GM13977 (cell line): ENCODE results near the gene NEFH.

Experiments used
- DNase-seq: peaks from one replicate; pipeline ENCODE4 v3.0.0; 2012; ENCODE audit warnings: low spot score
- CTCF ChIP-seq: IDR thresholded peaks from 2 replicates; pipeline ENCODE4 v1.5.1; 2012; ENCODE audit warnings: mild to moderate bottlenecking, control low read depth; ENCODE audit not compliant: insufficient read depth; ENCODE audit errors: extremely low read depth, missing control alignments
- in situ Hi-C: fragments of 300-500 bp; cut with MboI; formaldehyde crosslinking; loops from one replicate; pipeline ENCODE4 v1.12.0; 2022; ENCODE audit warnings: low sequenced_read_pairs, low pct_unique_long_range_greater_than_20kb, mixed read lengths, inconsistent platforms; ENCODE audit not compliant: unreplicated experiment

The NEFH gene

GRCh38 chr22:29442976-29443375 lies 37.0 kb upstream of the NEFH start:
- no peak for TF ChIP-seq CTCF
- in situ Hi-C loops = no loop called here
- DNase-seq = no peak

- no peak for DNase-seq
- in situ Hi-C loops = no loop called here
- no peak for TF ChIP-seq CTCF
Observed at GRCh38 chr22:29443452-29443851, 36.6 kb upstream of the NEFH start.

GRCh38 chr22:29443861-29444792 lies 35.9 kb upstream of the NEFH start:
- no peak for TF ChIP-seq CTCF
- in situ Hi-C loops = no loop called here
- no peak for DNase-seq

- no peak for TF ChIP-seq CTCF
- no peak for DNase-seq
- in situ Hi-C loops = no loop called here
Observed at GRCh38 chr22:29445508-29445907, 34.5 kb upstream of the NEFH start.

- in situ Hi-C loops = no loop called here
- no peak for TF ChIP-seq CTCF
- DNase-seq = no peak
Observed at GRCh38 chr22:29447906-29448305, 32.1 kb upstream of the NEFH start.

- DNase-seq = no peak
- no peak for TF ChIP-seq CTCF
- in situ Hi-C loops = no loop called here
Observed at GRCh38 chr22:29449296-29449875, 30.6 kb upstream of the NEFH start.
